Mesothelial cell of epicardium (in vitro differentiated cells): ENCODE measurements around the gene KRT77. TPM values are rescaled to one million over a fixed set of nuclear protein-coding genes. Genes with fewer than 3 reads are reported as not detected.

Source experiments
- DNase-seq, 2 experiments: peaks; one replicate each; pipeline ENCODE4 v3.0.0; 2021; ENCODE audit warnings: low spot score in 2 of 2; ENCODE audit not compliant: unreplicated experiment in 2 of 2
- H3K27ac Mint-ChIP-seq: 2 replicates; pipeline ENCODE4 v1.8.0; 2021; ENCODE audit warnings: mixed read lengths
- H3K27me3 Mint-ChIP-seq: 2 replicates; pipeline ENCODE4 v1.8.0; 2021; ENCODE audit warnings: low read depth, mixed read lengths
- H3K36me3 Mint-ChIP-seq: 2 replicates; pipeline ENCODE4 v1.8.0; 2021; ENCODE audit warnings: mixed read lengths
- H3K4me1 Mint-ChIP-seq: 2 replicates; pipeline ENCODE4 v1.8.0; 2021; ENCODE audit warnings: mixed read lengths
- H3K4me3 Mint-ChIP-seq: 2 replicates; pipeline ENCODE4 v1.8.0; 2021; ENCODE audit warnings: mild to moderate bottlenecking, moderate library complexity, mixed read lengths
- H3K9me3 Mint-ChIP-seq: 2 replicates; pipeline ENCODE4 v1.8.0; 2021; ENCODE audit warnings: mixed read lengths
- CTCF ChIP-seq: fragments of 200-600 bp; sonication (generic); IDR thresholded peaks from one replicate; pipeline ENCODE4 v1.5.0; 2021; ENCODE audit warnings: antibody characterized with exemption; ENCODE audit not compliant: unreplicated experiment
- total RNA-seq: library from RNA; stranded (reverse); gene quantifications from 3 replicates; pipeline ENCODE4 v1.2.1, GENCODE V29; 2021

KRT77 gene
- total RNA-seq, 1 donor from 2014 or later, result not detected

- DNase-seq, result no peak
- no peaks in the 10 kb centered on the region for H3K4me1 Mint-ChIP-seq
- no peaks in the 10 kb centered on the region for H3K36me3 Mint-ChIP-seq
- no peak overlapping the region for H3K4me3 Mint-ChIP-seq
- peaks cover 80% of the 10 kb centered on the region for H3K27me3 Mint-ChIP-seq
- H3K27ac Mint-ChIP-seq, result no peak overlapping the region
- no peak for TF ChIP-seq CTCF
- no peaks in the 10 kb centered on the region for H3K9me3 Mint-ChIP-seq
Observed at GRCh38 chr12:52644078-52644415, 59.3 kb downstream of the KRT77 start.

DNA sequence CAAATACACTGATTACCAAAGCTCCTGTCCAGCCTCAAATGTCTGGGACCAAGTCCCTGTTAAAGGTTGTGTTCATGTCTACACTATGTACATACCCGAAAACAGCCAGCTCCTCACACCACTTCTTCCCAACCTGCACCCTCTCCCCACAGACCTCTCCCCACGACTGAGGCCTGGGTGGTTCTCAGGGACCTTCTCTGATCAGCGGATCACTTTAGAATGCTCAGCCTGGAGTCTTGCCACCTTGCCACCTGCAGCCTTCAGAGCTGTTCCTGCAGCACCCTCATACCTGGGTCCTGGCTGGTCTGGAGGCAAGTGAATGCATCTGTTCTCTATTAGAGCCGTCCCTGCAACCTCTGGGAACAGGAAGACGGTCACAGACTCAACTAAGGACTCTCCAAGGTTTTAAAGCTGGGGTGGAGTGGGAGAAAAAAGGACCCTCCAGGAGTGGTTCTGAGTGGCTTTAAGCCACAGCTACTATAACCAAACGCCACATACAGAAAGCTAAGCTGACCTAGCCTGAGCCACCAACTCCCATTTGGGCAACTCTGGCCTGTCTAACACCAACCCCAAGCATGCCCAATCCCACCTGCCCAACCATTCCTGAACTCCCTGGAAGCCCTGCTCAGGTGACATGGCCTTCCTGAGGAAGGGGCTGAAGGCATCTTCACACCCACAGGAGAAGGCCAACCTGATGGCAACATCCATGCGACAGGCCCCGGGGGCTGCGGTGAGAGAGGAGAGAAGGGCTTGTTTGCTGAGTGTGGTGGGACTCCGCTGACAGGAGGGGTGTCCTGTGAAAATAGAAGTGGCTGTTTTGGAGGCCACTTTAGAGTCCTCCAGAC is 59.9 kb downstream of the KRT77 start:
- no peak overlapping the region for H3K4me3 Mint-ChIP-seq
- no peaks in the 10 kb centered on the region for H3K4me1 Mint-ChIP-seq
- DNase-seq, result no peak
- no peaks in the 10 kb centered on the region for H3K9me3 Mint-ChIP-seq
- H3K27ac Mint-ChIP-seq, result no peak overlapping the region
- TF ChIP-seq CTCF, result no peak
- H3K36me3 Mint-ChIP-seq, result no peaks in the 10 kb centered on the region
- H3K27me3 Mint-ChIP-seq, result peaks cover 82% of the 10 kb centered on the region

- no peaks in the 10 kb centered on the region for H3K4me1 Mint-ChIP-seq
- TF ChIP-seq CTCF, result no peak
- no peak for DNase-seq
- no peak overlapping the region for H3K27ac Mint-ChIP-seq
- H3K36me3 Mint-ChIP-seq, result no peaks in the 10 kb centered on the region
- H3K27me3 Mint-ChIP-seq, result peaks cover 71% of the 10 kb centered on the region
- no peaks in the 10 kb centered on the region for H3K9me3 Mint-ChIP-seq
- H3K4me3 Mint-ChIP-seq, result no peak overlapping the region
Observed at GRCh38 chr12:52641468-52641867, 61.9 kb downstream of the KRT77 start.

Other genes starting within 250 kb of the KRT77 start
- gene KRT6C, start 229.7 kb downstream of the KRT77 start, total RNA-seq, result not detected in 3 replicates
- 1.2 TPM in 1 of 3 replicates, not detected in the others for gene KRT6A, start 210.3 kb downstream of the KRT77 start, total RNA-seq
- 0.51 to 1.4 TPM (median 0.72 TPM) in 3 replicates for gene KRT5, start 183.1 kb downstream of the KRT77 start, total RNA-seq
- not detected in 3 replicates for gene KRT71, start 150.4 kb downstream of the KRT77 start, total RNA-seq
- not detected in 3 replicates for gene KRT74, start 129.7 kb downstream of the KRT77 start, total RNA-seq
- not detected in 3 replicates for gene KRT72, start 102.1 kb downstream of the KRT77 start, total RNA-seq
- gene KRT73, start 85.0 kb downstream of the KRT77 start, total RNA-seq, result not detected in 3 replicates
- gene KRT2, start 51.3 kb downstream of the KRT77 start, total RNA-seq, result not detected in 3 replicates
- gene KRT1, start 23.1 kb downstream of the KRT77 start, total RNA-seq, result not detected in 3 replicates
- not detected in 3 replicates for gene KRT76, start 73.8 kb upstream of the KRT77 start, total RNA-seq
- 0.50 to 0.78 TPM (median 0.75 TPM) in 3 replicates for gene KRT3, start 92.6 kb upstream of the KRT77 start, total RNA-seq
- 1.00 to 1.4 TPM (median 1.3 TPM) in 3 replicates for gene KRT4, start 110.6 kb upstream of the KRT77 start, total RNA-seq
- not detected in 3 replicates for gene KRT79, start 130.8 kb upstream of the KRT77 start, total RNA-seq
- gene KRT78, start 145.5 kb upstream of the KRT77 start, total RNA-seq, result not detected in 3 replicates
- gene KRT8, start 201.6 kb upstream of the KRT77 start, total RNA-seq, result 1,131 to 1,194 TPM (median 1,142 TPM) in 3 replicates
- 714 to 762 TPM (median 725 TPM) in 3 replicates for gene KRT18, start 245.6 kb upstream of the KRT77 start, total RNA-seq